Adrenal gland (tissue), 12 donors: ENCODE results near the gene STX3. TPM values are rescaled to one million over a fixed set of nuclear protein-coding genes. Genes with fewer than 3 reads are reported as not detected.

Experiments used
- DNase-seq, 7 donors: peaks; one replicate each; pipeline ENCODE4 v3.0.0-alpha.2; 2019 to 2020
- H3K27ac ChIP-seq, 5 donors: fragments of 200-600 bp; sonication (generic) in 4 of 5; 1 replicate in 3 of 5; 2 replicates in 2 of 5; pipeline versions ENCODE4 v1.5.1 to v1.8.0; 2016 to 2020; ENCODE audit warnings: mild to moderate bottlenecking in 1 of 5
- H3K27me3 ChIP-seq: fragments of 200-600 bp; 2 replicates; pipeline ENCODE4 v1.8.0; 2021
- H3K36me3 ChIP-seq, 2 donors: fragments of 200-600 bp; replicated peaks in 1 of 2; 1 replicate in 1 of 2; 2 replicates in 1 of 2; pipeline versions ENCODE4 v1.5.1 to v1.8.0; 2018 to 2022
- H3K4me1 ChIP-seq, 2 donors: fragments of 200-600 bp; replicated peaks in 1 of 2; 1 replicate in 1 of 2; 2 replicates in 1 of 2; pipeline versions ENCODE4 v1.5.1 to v1.8.0; 2018 to 2021
- H3K4me3 ChIP-seq, 4 donors: fragments of 200-600 bp; sonication (generic) in 3 of 4; one replicate each; pipeline ENCODE4 v1.5.1; 2016 to 2018
- H3K9me3 ChIP-seq, 3 donors: fragments of 200-600 bp; sonication (generic) in 1 of 3; replicated peaks in 1 of 3; 1 replicate in 2 of 3; 2 replicates in 1 of 3; pipeline versions ENCODE4 v1.5.1 to v1.8.0; 2016 to 2021
- CTCF ChIP-seq, 6 experiments: fragments of 450-650 bp in 4 of 6; fragments of 200-600 bp in 2 of 6; sonication (generic) in 1 of 6; IDR thresholded peaks; 1 replicate in 5 of 6; 2 replicates in 1 of 6; pipeline versions ENCODE4 v1.5.1 to v1.8.0; 2016 to 2021; ENCODE audit warnings: antibody characterized with exemption in 6 of 6, mild to moderate bottlenecking in 2 of 6, moderate library complexity in 1 of 6
- POLR2A ChIP-seq, 2 donors: fragments of 450-650 bp; IDR thresholded peaks; one replicate each; pipeline ENCODE4 v1.6.1; 2017; ENCODE audit warnings: antibody characterized with exemption in 2 of 2, mild to moderate bottlenecking in 2 of 2, moderate library complexity in 1 of 2
- WGBS, 4 donors: extraction: QIAGEN DNeasy Blood & Tissue Kit in 2 of 4; methylation state at CpG; one replicate each; pipeline versions ENCODE4 v1.1.5 to v1.1.7; 2013 to 2017; 5-methylcytosine and 5-hydroxymethylcytosine counted together
- intact Hi-C, 2 donors: fragments of 100-400 bp; cut with DNase I; formaldehyde crosslinking; loops; one replicate each; pipeline versions ENCODE4 v1.14.1 to v1.15.0; 2022 to 2023
- polyA plus RNA-seq, 3 donors: library from polyadenylated mRNA; stranded (reverse); fragments of 200-250 nt in 2 of 3; fragments of 350-450 nt in 1 of 3; fragmentation: Illumina TruSeq in 1 of 3; extraction: RNeasy Lipid Tissue Mini Kit (QIAGEN cat#74804) in 1 of 3; gene quantifications; one replicate each; pipeline ENCODE4 v1.2.3, GENCODE V29; 2013 to 2014
- total RNA-seq, 9 donors: library from RNA; depleted of rRNA in 4 of 9; stranded (reverse); fragments of >200 nt in 4 of 9; fragments of 120-200 nt in 1 of 9; fragmentation: NEBNext Ultra II Directional in 1 of 9; extraction: Animal tissue kit (Norgen Biotek cat#: 25700) in 1 of 9; gene quantifications; one replicate each; pipeline versions ENCODE4 v1.1.0 to v1.2.4, GENCODE V29; 2013 to 2023
- donor health status: healthy with polysubstance abuse.
- donor health status: Bipolar disorder and iron deficiency.
- donor health status: DM: yes; HTN: yes; CAD: no.
- donor health status: DM: no; HTN: no; CAD: no.
- donor health status: DM: no; HTN: no; CAD: no.
- donor health status: DM: yes; HTN: yes; CAD: no.

The STX3 gene
- total and polyA plus RNA-seq, 12 donors, result 12.3 to 63.2 (median 30.1) TPM

GRCh38 chr11:59829358-59829757 is 74.2 kb downstream of the STX3 start:
- H3K27ac ChIP-seq, result no peak overlapping the region
- H3K9me3 ChIP-seq, result no peaks in the 10 kb centered on the region
- no peaks in the 10 kb centered on the region for H3K36me3 ChIP-seq
- no peaks in the 10 kb centered on the region for H3K4me1 ChIP-seq
- H3K27me3 ChIP-seq, result no peaks in the 10 kb centered on the region
- TF ChIP-seq CTCF (IDR thresholded peaks at IDR 0.05) (no peak), POLR2A (IDR thresholded peaks at IDR 0.05) (no peak)
- DNase-seq, result no peak
- WGBS, 4 donors, result 70 to 86% (median 78%) methylated on average over 3 of the region's 3 CpGs
- intact Hi-C loops, result loop anchor here in 1 of 2 donors (10.0 kb wide), 1 partner anchor 305 kb away; no protein-coding TSS in a partner anchor
- H3K4me3 ChIP-seq, result no peak overlapping the region

- Histone ChIP-seq H3K4me3 (no peak overlapping the region), H3K36me3 (no peaks in the 10 kb centered on the region), H3K27me3 (no peaks in the 10 kb centered on the region), H3K4me1 (no peaks in the 10 kb centered on the region), H3K27ac (no peak overlapping the region), H3K9me3 (no peaks in the 10 kb centered on the region)
- intact Hi-C loops, result no loop called here
- TF ChIP-seq CTCF (IDR thresholded peaks at IDR 0.05) (no peak), POLR2A (IDR thresholded peaks at IDR 0.05) (no peak)
- DNase-seq, result no peak
- 76 to 80% (median 78%) methylated on average over 2 of the region's 2 CpGs for WGBS, 4 donors
Measured at GRCh38 chr11:59833602-59834001, 78.4 kb downstream of the STX3 start.

GRCh38 chr11:59839615-59840014 is 84.4 kb downstream of the STX3 start:
- intact Hi-C loops, result no loop called here
- TF ChIP-seq CTCF (IDR thresholded peaks at IDR 0.05) (no peak), POLR2A (IDR thresholded peaks at IDR 0.05) (no peak)
- H3K27ac ChIP-seq, result no peak overlapping the region
- H3K4me3 ChIP-seq, result no peak overlapping the region
- no peaks in the 10 kb centered on the region for H3K27me3 ChIP-seq
- no peaks in the 10 kb centered on the region for H3K4me1 ChIP-seq
- no peaks in the 10 kb centered on the region for H3K9me3 ChIP-seq
- H3K36me3 ChIP-seq, result no peaks in the 10 kb centered on the region
- DNase-seq, result no peak

- Histone ChIP-seq H3K27me3 (no peaks in the 10 kb centered on the region), H3K36me3 (no peaks in the 10 kb centered on the region), H3K9me3 (no peaks in the 10 kb centered on the region), H3K27ac (no peak overlapping the region), H3K4me1 (no peaks in the 10 kb centered on the region), H3K4me3 (no peak overlapping the region)
- DNase-seq, result no peak
- 81 to 91% (median 88%) methylated on average over 2 of the region's 2 CpGs for WGBS, 4 donors
- TF ChIP-seq POLR2A (IDR thresholded peaks at IDR 0.05), result no peak
- no peak for TF ChIP-seq CTCF (IDR thresholded peaks at IDR 0.05)
- intact Hi-C loops, result no loop called here
Measured at GRCh38 chr11:59841514-59841913, 86.3 kb downstream of the STX3 start.
